A549 treated with Mapracorat at 1 μM for 4 hours (cell line): ENCODE measurements around the gene ADIPOQ. TPM values are rescaled to one million over a fixed set of nuclear protein-coding genes. Genes with fewer than 3 reads are reported as not detected.

ENCODE experiments used
- total RNA-seq: library from RNA; stranded (reverse); fragments of 200-300 nt; extraction: Qiagen RNA extraction; gene quantifications from 5 replicates; pipeline ENCODE4 v1.2.3, GENCODE V29; 2022

The ADIPOQ gene
- not detected in 5 replicates for total RNA-seq

GRCh38 chr3:186842426-186843038 is at the start of gene ADIPOQ:
Gene ADIPOQ, plus strand, starts transcription at chr3:186842710. Its CDS starts 10,349 bp downstream, at chr3:186853059.

DNA sequence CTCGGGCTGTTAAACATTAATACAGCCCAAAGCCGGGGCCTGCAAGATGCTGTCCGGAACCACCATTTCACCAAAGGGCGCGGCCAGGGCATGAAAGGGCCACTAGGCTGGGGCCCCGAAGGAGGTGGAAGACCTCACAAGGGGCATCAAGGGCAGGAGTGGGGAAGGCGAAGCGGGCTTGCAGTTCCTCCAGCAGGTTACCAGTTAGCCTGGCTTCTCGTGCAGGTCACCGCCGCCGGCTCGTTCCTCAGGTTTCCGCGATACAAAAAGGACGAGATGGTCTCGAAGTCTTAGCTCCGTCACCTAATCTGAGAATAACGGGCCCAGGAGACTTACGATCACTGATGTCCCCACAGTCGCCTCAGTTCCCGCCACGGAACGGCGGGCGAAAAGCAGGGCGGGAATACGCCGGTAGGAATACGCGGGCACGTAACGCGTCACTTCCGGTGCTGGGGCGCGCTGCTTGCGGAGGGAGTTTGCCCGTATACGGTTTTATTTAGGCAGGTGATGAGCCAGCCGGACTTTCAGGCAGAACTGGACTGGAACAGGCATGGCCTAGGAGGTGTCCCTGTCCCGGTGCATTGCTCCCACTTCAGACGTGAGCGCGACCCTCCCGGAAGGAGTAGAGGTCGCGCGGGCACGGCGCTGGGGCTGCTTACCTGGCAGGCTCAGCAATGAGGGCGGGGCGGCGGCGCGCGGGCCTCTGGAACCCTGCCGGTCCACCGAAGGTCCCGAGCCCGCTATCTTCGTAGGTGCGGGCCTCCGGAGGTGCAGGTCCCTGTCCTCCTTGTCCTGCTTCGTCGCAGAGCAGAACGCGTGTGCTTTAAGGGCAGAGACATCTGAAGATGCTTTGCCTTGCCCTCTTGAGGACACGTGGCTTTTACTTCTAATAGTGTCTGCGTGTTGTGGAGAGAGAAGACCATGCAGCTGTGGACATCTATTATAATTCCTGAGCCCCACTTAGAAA is 36.1 kb upstream of the ADIPOQ start, which contains the start of gene RFC4:
Gene RFC4, minus strand, starts transcription at position 394 of the 967 bp plus-strand sequence. CDS start 1,769 bp downstream, outside the sequence.

Other genes starting within 250 kb of the ADIPOQ start
- gene AHSG, start 229.7 kb upstream of the ADIPOQ start, total RNA-seq: 0.08 to 0.11 TPM in 2 of 5 replicates, not detected in the others
- 0.10 to 0.35 TPM (median 0.23 TPM) in 5 replicates for gene FETUB, start 202.3 kb upstream of the ADIPOQ start, total RNA-seq
- not detected in 5 replicates for gene HRG, start 176.7 kb upstream of the ADIPOQ start, total RNA-seq
- gene KNG1, start 125.4 kb upstream of the ADIPOQ start, total RNA-seq: not detected in 5 replicates
- 130 to 142 TPM (median 134 TPM) in 5 replicates for gene EIF4A2, start 59.1 kb upstream of the ADIPOQ start, total RNA-seq
- 42.9 to 64.4 TPM (median 46.3 TPM) in 5 replicates for gene RFC4, start 36.2 kb upstream of the ADIPOQ start, total RNA-seq
- gene ST6GAL1, start 87.8 kb downstream of the ADIPOQ start, total RNA-seq: 2.4 to 4.6 TPM (median 3.6 TPM) in 5 replicates